GM21360 (cell line): ENCODE data around the gene CNFN.

ENCODE experiments used
- ATAC-seq: cut with Tn5 transposase; IDR thresholded peaks from one replicate; pipeline ENCODE4 v1.9.1; 2021; ENCODE audit warnings: mild to moderate bottlenecking, moderate library complexity; ENCODE audit not compliant: unreplicated experiment

CNFN gene

DNA sequence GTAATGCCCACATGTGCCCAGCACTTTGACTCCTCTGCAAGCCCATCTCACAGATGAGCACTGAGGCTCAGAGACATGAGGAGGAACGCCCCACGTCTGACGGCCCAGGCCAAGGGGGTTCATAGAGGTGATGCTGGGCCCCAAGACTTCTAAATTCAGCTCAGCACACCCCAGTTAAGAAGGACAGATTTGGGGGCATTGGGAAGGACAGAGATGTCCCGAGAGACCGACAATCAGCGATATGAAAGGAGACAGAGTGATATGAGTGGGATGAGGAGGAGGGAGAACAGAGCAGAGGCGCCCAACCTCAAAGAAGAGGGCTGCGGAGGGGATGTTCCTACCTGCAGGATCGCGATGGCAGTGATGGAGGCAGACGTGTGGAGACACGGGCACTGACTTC, at the start of gene CNFN:
TSS of gene CNFN (minus strand) at position 399 of the 400 bp plus-strand sequence. CDS start 1,260 bp downstream, outside the sequence.
- no peak for ATAC-seq

DNA sequence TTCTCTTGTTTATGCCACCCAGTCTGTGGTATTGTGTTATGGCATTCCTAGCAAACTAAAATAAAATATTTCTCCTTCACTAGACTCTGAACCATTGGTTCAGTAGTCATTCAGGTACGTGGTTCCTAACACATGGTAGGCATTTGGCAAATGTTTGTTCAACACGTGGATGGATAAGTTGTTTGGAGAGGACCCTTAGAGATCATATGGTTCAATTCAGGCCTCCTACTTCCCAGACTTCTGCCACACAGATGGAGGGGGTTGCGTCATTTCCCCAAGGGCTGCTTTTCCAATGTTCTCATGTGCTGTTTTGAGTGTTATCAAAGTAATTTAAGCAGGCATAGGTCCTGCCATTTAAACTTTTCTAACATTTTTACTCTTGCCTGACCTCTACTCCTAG, 45.9 kb upstream of the CNFN start:
- ATAC-seq: no peak

DNA sequence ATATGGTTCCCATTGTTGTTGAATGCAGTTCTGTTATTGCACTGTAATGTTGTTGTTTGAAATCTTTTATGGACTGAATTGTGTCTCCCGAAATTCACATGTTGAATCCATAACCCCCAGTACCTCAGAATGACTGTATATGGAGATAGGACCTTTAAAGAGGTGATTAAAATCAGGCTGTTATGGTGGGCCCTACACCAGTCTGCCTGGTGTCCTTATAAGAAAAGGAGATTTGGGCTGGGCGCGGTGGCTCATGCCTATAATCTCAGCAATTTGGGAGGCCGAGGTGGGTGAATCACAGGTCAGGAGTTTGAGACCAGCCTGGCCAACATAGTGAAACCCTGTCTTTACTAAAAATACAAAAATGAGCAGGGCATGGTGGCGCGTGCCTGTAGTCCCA, 45.2 kb upstream of the CNFN start:
- ATAC-seq: no peak

GRCh38 chr19:42433503-42434260, 43.6 kb upstream of the CNFN start:
- ATAC-seq: no peak

GRCh38 chr19:42431486-42431885, 41.4 kb upstream of the CNFN start:
- ATAC-seq: no peak

DNA sequence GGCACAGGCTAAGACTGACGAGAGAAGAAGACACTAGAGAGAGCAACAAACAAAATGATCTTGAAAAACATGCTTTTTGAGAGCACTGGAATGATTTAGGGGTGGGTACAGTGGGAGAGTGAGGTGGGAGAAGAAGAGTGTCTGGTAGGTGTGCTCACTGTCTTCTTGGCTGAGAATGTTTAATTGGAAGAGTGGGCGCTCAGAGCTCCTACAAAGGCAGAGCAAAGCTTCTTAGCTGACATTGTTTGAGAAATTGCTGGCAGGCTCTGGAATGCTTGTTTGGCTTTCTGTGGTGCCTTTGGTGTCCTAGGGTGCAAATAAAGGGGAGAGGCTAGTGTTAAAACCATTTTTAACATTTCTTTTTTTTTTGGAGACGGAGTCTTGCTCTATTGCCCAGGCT, 38.6 kb upstream of the CNFN start:
- no peak for ATAC-seq

DNA sequence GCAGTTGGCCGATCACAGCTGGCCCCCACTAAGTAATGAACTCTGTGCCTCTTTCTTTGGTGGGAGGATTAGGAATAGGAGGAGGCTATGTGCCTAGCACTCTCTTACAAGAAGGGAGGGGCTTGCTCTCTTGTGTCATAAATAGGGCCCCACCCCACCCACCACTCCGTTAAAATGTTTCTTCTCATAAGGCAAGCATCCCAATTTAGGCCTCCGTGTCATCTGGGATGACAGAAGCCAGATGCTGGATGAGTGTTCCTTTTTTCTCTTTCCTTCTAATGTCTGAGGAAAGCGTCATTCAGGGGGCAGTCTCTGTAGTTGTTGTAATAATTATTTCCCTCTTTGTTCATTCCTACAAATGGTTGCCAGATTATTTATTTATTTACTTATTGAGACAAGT, 37.2 kb upstream of the CNFN start, which contains the start of gene LIPE:
TSS of gene LIPE (minus strand) at position 76 of the 400 bp plus-strand sequence. CDS start 239 bp downstream, outside the sequence.
- ATAC-seq: no peak

DNA sequence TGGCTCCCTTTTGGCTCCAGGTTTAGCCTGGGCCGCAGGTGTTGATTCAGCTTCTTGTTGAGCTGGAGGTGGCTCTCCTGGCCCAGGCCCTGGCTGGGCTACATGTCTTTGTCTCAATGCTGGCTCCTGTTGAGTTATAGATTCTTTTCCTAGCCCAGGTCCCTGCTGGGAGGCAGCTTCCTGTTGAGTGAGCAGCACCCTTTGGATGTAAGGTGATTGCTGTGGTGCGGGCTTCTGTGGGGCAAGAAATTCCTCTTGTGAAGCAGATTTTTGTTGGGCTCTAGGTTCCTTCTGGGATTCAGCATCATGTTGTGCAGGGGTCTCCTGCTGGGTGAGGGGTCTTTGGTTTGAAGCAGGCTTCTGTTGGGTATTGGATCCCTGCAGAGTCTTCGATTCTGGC, 36.5 kb upstream of the CNFN start:
- ATAC-seq: no peak

GRCh38 chr19:42424712-42425131, 34.6 kb upstream of the CNFN start:
- ATAC-seq: no peak

GRCh38 chr19:42424345-42424707, 34.2 kb upstream of the CNFN start:
- ATAC-seq: no peak

GRCh38 chr19:42423462-42424344, 33.6 kb upstream of the CNFN start:
- peak; percentile 69 for ATAC-seq

DNA sequence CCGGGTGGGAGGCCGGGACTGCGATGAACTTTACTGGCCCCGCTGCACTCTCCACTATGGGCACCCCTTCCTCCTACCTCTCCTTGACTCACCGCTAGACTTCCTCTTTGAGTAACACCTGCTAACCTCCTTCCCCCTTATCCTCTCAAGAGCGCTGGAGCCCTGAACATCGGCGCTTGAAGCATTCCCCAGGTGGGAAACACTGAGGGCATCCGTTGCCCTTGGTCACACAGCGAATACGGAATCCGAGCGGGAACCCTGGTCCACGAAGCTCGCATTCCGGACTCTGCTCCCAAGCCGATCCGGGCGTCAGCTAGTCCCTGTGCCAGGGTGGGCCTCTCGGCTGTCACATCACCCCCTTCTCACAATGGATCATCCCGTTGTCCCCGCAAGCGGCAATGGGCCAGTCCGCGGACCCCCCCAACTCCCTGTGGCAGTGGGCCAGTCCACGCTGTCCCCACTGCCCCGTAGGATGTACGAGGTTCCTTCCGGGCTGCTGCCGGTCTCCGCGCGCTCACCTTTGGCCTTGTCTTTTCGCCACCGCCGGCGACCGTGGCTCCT, 32.9 kb upstream of the CNFN start:
- ATAC-seq: peak; percentile 25

DNA sequence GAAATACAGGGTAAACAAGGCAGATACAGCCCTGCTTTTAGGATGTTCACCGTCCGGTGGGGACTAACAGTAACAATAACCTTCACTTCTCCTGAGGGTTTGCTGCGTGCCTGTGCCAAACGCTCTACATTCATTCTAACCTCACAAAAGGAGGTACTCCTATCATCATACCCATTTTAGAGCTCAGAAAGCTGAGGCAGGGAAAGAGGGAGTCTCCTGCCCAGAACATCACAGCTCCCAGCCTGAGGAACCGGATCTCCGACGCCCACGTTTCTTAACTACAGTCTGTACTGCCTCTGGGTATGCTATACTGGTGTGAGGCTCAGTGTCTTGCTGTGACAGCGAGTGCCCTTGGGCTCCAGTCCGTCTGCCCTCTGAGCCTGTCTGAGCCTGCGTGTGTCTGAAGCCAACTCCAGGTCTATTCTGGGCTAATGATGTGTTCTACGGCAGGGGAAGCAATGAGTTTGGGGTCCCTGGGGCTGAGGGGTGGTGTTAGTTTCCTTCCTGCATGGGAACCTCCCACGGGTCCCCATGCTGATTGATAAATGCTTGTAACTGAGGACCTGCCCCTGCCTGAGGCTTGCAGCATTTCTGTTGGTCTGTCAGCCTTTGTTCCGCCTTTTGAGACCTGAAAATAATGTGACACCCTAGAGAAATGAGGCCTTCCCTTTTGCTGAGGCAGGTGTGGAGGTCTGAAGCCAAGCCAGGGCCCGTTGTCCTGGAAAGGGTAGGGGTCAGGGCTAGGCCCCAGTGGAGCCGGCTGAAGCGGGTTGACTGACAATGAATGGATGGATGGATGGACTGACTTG, 32.2 kb upstream of the CNFN start:
- no peak for ATAC-seq

- no peak for ATAC-seq
These were observed 31.5 kb upstream of the CNFN start for GRCh38 chr19:42421591-42422031.

- no peak for ATAC-seq
These were observed 31.0 kb upstream of the CNFN start for GRCh38 chr19:42421101-42421500.

- no peak for ATAC-seq
These were observed 30.0 kb upstream of the CNFN start for GRCh38 chr19:42420055-42420544.

DNA sequence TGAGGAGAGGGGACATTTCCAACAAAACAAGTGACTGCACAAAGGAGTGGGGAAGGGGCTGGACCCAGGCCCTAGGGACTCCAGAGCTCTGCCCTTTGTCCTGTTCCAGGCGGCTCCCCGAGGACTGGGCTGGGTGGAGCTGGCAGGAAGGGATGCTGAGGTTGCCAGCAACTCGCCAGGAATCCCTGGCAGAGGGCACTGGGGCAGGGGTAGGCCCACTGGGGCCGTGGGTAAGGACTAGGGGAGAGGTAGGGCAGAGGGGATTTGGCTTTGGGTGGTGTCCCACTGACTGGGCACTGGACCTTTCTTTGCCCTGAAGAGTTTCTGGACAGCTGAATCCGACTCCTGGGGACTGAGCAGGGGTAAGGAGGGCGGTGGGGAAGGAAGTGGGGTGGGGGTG, 29.2 kb upstream of the CNFN start:
- no peak for ATAC-seq

DNA sequence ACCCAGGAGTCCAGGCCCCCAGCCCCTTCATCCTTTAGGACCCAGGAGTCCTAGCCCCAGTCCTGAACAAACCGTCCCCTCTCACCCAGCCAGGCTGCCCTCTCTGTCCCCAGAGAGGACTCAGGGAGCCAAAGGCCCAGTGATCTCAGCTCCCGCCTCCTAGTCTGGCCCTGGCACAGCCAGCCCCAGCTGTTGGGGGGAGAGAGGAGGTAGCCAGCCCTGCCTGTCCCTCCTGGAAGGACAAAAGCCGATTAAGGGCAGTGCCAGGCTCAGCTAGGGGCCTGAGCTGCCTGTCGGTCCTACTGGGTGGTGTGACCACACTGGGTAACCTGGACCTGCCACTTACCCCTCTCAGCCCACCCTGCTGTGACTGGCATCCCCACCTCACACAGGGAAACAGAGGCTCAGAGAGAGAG, 22.6 kb upstream of the CNFN start:
- no peak for ATAC-seq

- ATAC-seq: no peak
These were observed 22.1 kb upstream of the CNFN start for GRCh38 chr19:42412227-42412626.

GRCh38 chr19:42411581-42412178, 21.6 kb upstream of the CNFN start:
- ATAC-seq: no peak
